ENCODE results near the gene RNPS1. TPM values are rescaled to one million over a fixed set of nuclear protein-coding genes. Genes with fewer than 3 reads are reported as not detected.
A peak's percentile ranks its signal among the peaks of the same experiment; 100 is the strongest.

The RNPS1 gene
- total and polyA plus RNA-seq, 2 of the 4 experiments (the other 2 are of a cell fraction), result 57.5 to 192 TPM

GRCh38 chr16:2267913-2268666, at the start of gene RNPS1 (continued):
- TF ChIP-seq USF2 (IDR thresholded peaks at IDR 0.05; ENCODE audit: low read depth, low read length), result no peak; the same call in 1 of the 2 replicates
- TF ChIP-seq POLR2A (IDR thresholded peaks at IDR 0.05; ENCODE audit: low read depth, low read length), result peak; percentile 98
- TF ChIP-seq NFE2L2 (IDR thresholded peaks at IDR 0.05; ENCODE audit: low read depth, low read length), result no peak
- TF ChIP-seq MAFK (IDR thresholded peaks at IDR 0.05; ENCODE audit: low read depth, low read length), result no peak
- peak; percentile 78; the same call in 1 of the 2 replicates for TF ChIP-seq MAZ (IDR thresholded peaks at IDR 0.05; ENCODE audit: borderline replicate concordance, low read depth, low read length)
- peak; percentile 44 for TF ChIP-seq CEBPB (IDR thresholded peaks at IDR 0.05; ENCODE audit: low read depth, low read length)
- TF ChIP-seq BHLHE40 (IDR thresholded peaks at IDR 0.05; ENCODE audit: low read depth, low read length), result no peak

Data from IMR-90 (cell line).